Measurements from ENCODE around the gene LENEP. TPM values are rescaled to one million over a fixed set of nuclear protein-coding genes. Genes with fewer than 3 reads are reported as not detected.

Gene LENEP
- total RNA-seq, 1 experiment from 2014 or later = 0.50 TPM

DNA sequence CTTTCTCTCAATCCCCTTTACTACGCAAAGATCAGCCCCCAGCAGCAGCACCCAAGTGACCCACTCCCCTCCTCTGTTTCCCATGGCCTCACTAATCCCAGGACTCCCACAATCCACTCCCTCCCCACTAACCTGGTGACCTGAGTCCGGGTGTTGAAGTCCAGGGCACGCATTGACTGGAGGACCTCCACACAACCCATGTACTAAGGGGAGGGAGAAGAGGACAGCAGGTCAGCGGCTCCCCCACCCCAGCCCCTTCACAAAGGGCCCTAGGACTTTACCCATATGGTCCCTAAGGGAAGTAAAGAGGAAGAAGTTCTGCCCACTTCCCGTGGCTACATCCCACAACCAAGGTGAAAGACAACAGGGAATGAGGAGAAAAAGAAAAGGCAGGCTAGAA is 24.1 kb upstream of the LENEP start:
- intact Hi-C loops (cut with micrococcal nuclease; ENCODE audit: unreplicated experiment) = no loop called here
- TF ChIP-seq, protein P1, sequence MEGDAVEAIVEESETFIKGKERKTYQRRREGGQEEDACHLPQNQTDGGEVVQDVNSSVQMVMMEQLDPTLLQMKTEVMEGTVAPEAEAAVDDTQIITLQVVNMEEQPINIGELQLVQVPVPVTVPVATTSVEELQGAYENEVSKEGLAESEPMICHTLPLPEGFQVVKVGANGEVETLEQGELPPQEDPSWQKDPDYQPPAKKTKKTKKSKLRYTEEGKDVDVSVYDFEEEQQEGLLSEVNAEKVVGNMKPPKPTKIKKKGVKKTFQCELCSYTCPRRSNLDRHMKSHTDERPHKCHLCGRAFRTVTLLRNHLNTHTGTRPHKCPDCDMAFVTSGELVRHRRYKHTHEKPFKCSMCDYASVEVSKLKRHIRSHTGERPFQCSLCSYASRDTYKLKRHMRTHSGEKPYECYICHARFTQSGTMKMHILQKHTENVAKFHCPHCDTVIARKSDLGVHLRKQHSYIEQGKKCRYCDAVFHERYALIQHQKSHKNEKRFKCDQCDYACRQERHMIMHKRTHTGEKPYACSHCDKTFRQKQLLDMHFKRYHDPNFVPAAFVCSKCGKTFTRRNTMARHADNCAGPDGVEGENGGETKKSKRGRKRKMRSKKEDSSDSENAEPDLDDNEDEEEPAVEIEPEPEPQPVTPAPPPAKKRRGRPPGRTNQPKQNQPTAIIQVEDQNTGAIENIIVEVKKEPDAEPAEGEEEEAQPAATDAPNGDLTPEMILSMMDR (IDR thresholded peaks at IDR 0.05; ENCODE audit: insufficient read depth in 1 of 2, low read depth in 1 of 2, low read length in 1 of 2, severe bottlenecking in 1 of 2, unreplicated experiment in 1 of 2) = no peak
- H3K9me3 Mint-ChIP-seq (ENCODE audit: unreplicated experiment) = no peaks in the 10 kb centered on the region
- peaks cover 34% of the 10 kb centered on the region for H3K4me1 Mint-ChIP-seq (ENCODE audit: low read depth, unreplicated experiment)
- peaks cover 5% of the 10 kb centered on the region for H3K36me3 ChIP-seq (ENCODE audit: control insufficient read depth, insufficient read depth, low read length)
- ChIA-PET CTCF (no interaction called here), POLR2A (no interaction called here)
- H3K27ac Mint-ChIP-seq (ENCODE audit: unreplicated experiment) = peak overlapping the region; percentile 17
- no peaks in the 10 kb centered on the region for H3K27me3 ChIP-seq (replicated peaks; ENCODE audit: control insufficient read depth, insufficient read depth, low read length)
- no peak for DNase-seq
- H3K27me3 Mint-ChIP-seq (ENCODE audit: insufficient read depth, unreplicated experiment) = no peaks in the 10 kb centered on the region
- H3K4me3 Mint-ChIP-seq (ENCODE audit: unreplicated experiment) = peak overlapping the region; percentile 38
- H3K4me1 ChIP-seq = peaks cover 27% of the 10 kb centered on the region
- BruUV-seq (replicated peaks) = no TSS peak
- peaks cover 23% of the 10 kb centered on the region for H3K36me3 Mint-ChIP-seq (ENCODE audit: insufficient read depth, unreplicated experiment)
- H3K9me3 ChIP-seq = no peaks in the 10 kb centered on the region
- H3K4me3 ChIP-seq (ENCODE audit: low read depth, low read length) = no peak overlapping the region

DNA sequence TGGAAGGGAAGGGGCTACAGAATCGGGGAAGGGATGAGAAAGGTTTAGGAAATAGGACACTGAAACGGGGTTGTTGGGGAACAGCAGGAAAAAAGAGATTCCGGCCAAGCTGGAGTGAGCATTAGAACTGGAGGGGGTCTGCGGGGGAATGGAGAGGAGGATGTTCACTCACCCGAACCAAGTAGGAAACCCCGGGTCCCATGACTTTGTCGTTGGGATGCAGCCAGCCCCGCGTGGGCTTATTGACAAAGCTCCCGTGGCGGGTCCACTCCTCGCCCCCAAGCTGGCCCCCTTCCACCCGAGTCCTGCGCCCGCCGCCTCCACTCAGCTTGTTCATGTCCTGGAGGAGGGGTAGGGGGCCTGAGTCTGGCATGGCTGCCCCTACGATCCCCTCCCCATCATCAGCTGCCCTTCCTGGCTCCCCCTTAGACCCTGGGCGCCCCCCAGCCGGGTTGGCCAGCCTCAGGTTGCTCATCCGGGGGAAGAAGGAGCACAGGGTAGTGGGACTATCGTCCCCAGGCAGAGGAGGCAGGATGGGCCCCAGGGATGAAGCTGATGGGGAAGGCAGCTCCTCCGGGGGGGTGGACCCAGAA is 23.4 kb upstream of the LENEP start:
- Histone ChIP-seq H3K27me3 (replicated peaks; ENCODE audit: control insufficient read depth, insufficient read depth, low read length) (no peaks in the 10 kb centered on the region), H3K36me3 (ENCODE audit: control insufficient read depth, insufficient read depth, low read length) (peaks cover 5% of the 10 kb centered on the region), H3K4me1 (peaks cover 27% of the 10 kb centered on the region), H3K9me3 (no peaks in the 10 kb centered on the region), H3K4me3 (ENCODE audit: low read depth, low read length) (no peak overlapping the region)
- Mint-ChIP-seq H3K36me3 (ENCODE audit: insufficient read depth, unreplicated experiment) (peaks cover 22% of the 10 kb centered on the region), H3K4me1 (ENCODE audit: low read depth, unreplicated experiment) (peaks cover 34% of the 10 kb centered on the region), H3K9me3 (ENCODE audit: unreplicated experiment) (no peaks in the 10 kb centered on the region), H3K4me3 (ENCODE audit: unreplicated experiment) (peak overlapping the region; percentile 59), H3K27me3 (ENCODE audit: insufficient read depth, unreplicated experiment) (no peaks in the 10 kb centered on the region), H3K27ac (ENCODE audit: unreplicated experiment) (peak overlapping the region; percentile 17)
- CTCF ChIA-PET = interaction anchor here (1.1 to 1.7 kb wide), 5 partner anchors 14 to 81 kb away, joined by 3 to 10 read pairs (median 5); partner anchors contain the start of genes ADAM15, PBXIP1 and PMVK
- intact Hi-C loops (cut with micrococcal nuclease; ENCODE audit: unreplicated experiment) = loop anchor here (5.0 kb wide), 1 partner anchor 92 kb away; the partner anchor contains the start of gene EFNA4
- TF ChIP-seq, protein P1 (IDR thresholded peaks at IDR 0.05; ENCODE audit: insufficient read depth in 1 of 2, low read depth in 1 of 2, low read length in 1 of 2, severe bottlenecking in 1 of 2, unreplicated experiment in 1 of 2) = no peak
- POLR2A ChIA-PET = interaction anchor here (1.1 to 1.3 kb wide), 3 partner anchors 9 to 14 kb away, joined by 3 to 11 read pairs (median 6); partner anchors contain the start of genes FLAD1, PBXIP1 and PYGO2
- BruUV-seq (replicated peaks) = no TSS peak
- no peak for DNase-seq

DNA sequence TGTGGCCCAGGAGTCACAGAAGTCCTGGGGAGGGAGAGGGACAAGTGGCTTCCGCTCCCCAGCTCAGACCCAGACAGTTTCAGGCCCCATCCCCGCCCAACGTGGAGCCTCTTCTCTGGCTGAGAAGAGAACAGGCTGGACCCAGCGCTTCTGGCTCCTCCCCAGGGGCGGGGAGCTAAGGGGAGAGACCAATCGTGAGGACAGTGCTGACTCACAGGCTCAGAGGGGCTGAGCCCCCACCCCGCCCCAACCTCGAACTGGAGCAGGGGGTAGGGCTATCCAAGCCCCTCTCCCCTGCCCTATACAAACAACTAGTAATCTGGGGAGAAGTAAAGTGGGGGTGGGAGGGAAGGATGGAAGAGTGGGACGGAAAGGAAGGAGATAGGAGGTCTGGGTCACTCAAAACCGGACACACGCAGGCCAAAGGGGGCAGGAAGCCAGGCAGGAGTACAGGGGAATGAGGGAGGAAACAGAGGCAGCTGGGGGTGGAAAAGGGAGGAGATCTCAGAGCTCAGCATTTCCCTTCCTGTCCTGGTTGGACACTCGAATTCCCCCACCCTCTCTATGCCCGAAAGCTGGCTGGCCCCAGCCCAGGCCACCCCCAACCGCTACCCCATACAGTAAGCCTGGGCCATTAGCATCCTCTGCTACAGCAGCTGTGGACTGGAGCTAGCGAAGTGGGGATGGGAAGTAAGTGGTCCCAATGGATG is 22.6 kb upstream of the LENEP start, which contains the start of gene SHC1:
Gene SHC1, minus strand, starts transcription at position 117 of the 710 bp plus-strand sequence. CDS start 221 bp downstream, outside the sequence.
- Mint-ChIP-seq H3K27me3 (ENCODE audit: insufficient read depth, unreplicated experiment) (no peaks in the 10 kb centered on the region), H3K4me3 (ENCODE audit: unreplicated experiment) (peak within 1 kb of the TSS; percentile 59), H3K36me3 (ENCODE audit: insufficient read depth, unreplicated experiment) (peaks cover 14% of the 10 kb centered on the region), H3K27ac (ENCODE audit: unreplicated experiment) (peak within 1 kb of the TSS; percentile 17), H3K4me1 (ENCODE audit: low read depth, unreplicated experiment) (peaks cover 34% of the 10 kb centered on the region), H3K9me3 (ENCODE audit: unreplicated experiment) (no peaks in the 10 kb centered on the region)
- no TSS peak for BruUV-seq (replicated peaks)
- ChIA-PET POLR2A (interaction anchor here (0.6 to 3.7 kb wide), 5 partner anchors 10 to 31 kb away, joined by 3 to 75 read pairs (median 6); partner anchors contain the start of genes FLAD1, PBXIP1 and PYGO2), CTCF (interaction anchor here (0.6 to 1.7 kb wide), 6 partner anchors 15 to 80 kb away, joined by 3 to 10 read pairs (median 6); partner anchors contain the start of genes ADAM15, PBXIP1 and PMVK)
- peak; percentile 78 to 80 for DNase-seq
- H3K4me1 ChIP-seq = peaks cover 27% of the 10 kb centered on the region
- no peaks in the 10 kb centered on the region for H3K27me3 ChIP-seq (replicated peaks; ENCODE audit: control insufficient read depth, insufficient read depth, low read length)
- no peaks in the 10 kb centered on the region for H3K9me3 ChIP-seq
- 0 out of 2 replicates have a peak within 1 kb of the TSS, but pooled peaks have one; percentile 2 for H3K4me3 ChIP-seq (ENCODE audit: low read depth, low read length)
- peaks cover 4% of the 10 kb centered on the region for H3K36me3 ChIP-seq (ENCODE audit: control insufficient read depth, insufficient read depth, low read length)
- TF ChIP-seq, protein P1 (IDR thresholded peaks at IDR 0.05; ENCODE audit: insufficient read depth in 1 of 2, low read depth in 1 of 2, low read length in 1 of 2, severe bottlenecking in 1 of 2, unreplicated experiment in 1 of 2) = no peak
- intact Hi-C loops (cut with micrococcal nuclease; ENCODE audit: unreplicated experiment) = loop anchor here (5.0 kb wide), 1 partner anchor 92 kb away; the partner anchor contains the start of gene EFNA4

All from Caco-2 (cell line).